Omental fat pad (tissue), 4 donors: ENCODE data around the gene NEUROD4. TPM values are rescaled to one million over a fixed set of nuclear protein-coding genes. Genes with fewer than 3 reads are reported as not detected.
A peak's percentile ranks its signal among the peaks of the same experiment; 100 is the strongest.

Experiments used
- ATAC-seq: fragments of 150-250 bp; one replicate; pipeline ENCODE4 v1.9.1; 2016; ENCODE audit warnings: mild to moderate bottlenecking, moderate library complexity; ENCODE audit not compliant: low FRiP score
- DNase-seq: peaks from one replicate; pipeline ENCODE4 v3.0.0-alpha.2; 2019; ENCODE audit warnings: low spot score
- total RNA-seq, 4 donors: library from RNA; depleted of rRNA; stranded (reverse); fragments of >200 nt; gene quantifications; one replicate each; pipeline ENCODE4 v1.1.0, GENCODE V29; 2016
- TF ChIP-seq, protein P1 (sequence below), 3 donors: fragments of 450-650 bp; IDR thresholded peaks; one replicate each; pipeline ENCODE4 v1.5.1; 2016 to 2017; ENCODE audit warnings: antibody characterized with exemption in 3 of 3, mild to moderate bottlenecking in 3 of 3, moderate library complexity in 2 of 3

NEUROD4 gene
- total RNA-seq, 4 donors from 2014 or later, result not detected

DNA sequence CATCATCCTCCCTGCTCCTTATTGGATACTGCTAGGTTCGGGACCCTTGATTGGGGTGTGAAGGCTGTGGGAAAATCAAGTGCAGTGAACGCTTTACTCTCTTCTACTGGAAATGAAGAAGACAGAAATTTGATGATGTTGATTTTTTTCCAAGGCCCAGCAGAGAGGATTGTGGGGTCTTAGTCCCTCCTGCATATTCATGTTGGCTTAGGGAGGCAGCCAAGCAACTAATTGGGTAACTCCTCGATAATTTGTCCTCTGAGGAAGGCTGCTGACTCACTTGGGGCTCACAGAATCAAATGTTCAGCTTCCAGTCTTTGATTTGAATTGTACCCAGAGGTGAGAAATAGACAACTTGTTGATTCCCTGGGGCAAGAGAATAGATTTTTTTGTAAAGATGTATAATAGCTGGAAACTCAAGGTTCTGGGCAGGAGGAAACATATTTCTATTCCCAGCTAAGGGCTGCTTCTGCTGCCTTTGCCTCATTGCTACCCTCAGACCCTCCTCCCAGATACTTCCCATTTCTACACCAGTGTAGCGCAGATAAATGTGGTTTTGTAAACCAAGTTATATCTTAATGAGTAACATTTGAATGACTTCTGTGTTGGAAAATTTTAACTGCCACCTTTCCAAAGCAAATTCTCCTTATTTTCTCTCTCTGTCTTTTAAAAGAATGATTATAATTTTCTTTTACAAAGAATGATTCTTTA is 21.7 kb downstream of the NEUROD4 start:
- ATAC-seq (no peak), DNase-seq (no peak)
- TF ChIP-seq, protein P1, sequence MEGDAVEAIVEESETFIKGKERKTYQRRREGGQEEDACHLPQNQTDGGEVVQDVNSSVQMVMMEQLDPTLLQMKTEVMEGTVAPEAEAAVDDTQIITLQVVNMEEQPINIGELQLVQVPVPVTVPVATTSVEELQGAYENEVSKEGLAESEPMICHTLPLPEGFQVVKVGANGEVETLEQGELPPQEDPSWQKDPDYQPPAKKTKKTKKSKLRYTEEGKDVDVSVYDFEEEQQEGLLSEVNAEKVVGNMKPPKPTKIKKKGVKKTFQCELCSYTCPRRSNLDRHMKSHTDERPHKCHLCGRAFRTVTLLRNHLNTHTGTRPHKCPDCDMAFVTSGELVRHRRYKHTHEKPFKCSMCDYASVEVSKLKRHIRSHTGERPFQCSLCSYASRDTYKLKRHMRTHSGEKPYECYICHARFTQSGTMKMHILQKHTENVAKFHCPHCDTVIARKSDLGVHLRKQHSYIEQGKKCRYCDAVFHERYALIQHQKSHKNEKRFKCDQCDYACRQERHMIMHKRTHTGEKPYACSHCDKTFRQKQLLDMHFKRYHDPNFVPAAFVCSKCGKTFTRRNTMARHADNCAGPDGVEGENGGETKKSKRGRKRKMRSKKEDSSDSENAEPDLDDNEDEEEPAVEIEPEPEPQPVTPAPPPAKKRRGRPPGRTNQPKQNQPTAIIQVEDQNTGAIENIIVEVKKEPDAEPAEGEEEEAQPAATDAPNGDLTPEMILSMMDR (IDR thresholded peaks at IDR 0.05), result no peak

DNA sequence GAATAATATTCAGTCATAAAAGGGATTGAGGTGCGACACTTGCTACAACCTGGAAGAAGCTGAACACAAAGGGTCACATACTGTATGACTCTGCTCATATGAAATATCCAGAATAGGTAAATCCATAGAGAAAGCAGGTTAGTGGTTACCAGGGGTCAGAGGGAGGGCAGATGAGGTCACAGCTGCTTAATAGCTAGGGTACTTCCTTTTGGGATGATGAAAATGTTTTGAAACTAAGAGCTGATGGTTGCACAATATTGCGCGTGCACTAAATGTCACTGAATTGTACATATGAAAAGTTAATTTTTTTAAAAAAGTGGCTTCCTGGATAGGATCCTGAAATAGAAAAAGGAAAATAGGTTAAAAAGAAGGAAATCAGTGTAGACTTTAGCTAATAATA is 23.8 kb downstream of the NEUROD4 start:
- ATAC-seq (no peak), DNase-seq (peak; percentile 31)
- TF ChIP-seq, protein P1 (IDR thresholded peaks at IDR 0.05), result no peak

DNA sequence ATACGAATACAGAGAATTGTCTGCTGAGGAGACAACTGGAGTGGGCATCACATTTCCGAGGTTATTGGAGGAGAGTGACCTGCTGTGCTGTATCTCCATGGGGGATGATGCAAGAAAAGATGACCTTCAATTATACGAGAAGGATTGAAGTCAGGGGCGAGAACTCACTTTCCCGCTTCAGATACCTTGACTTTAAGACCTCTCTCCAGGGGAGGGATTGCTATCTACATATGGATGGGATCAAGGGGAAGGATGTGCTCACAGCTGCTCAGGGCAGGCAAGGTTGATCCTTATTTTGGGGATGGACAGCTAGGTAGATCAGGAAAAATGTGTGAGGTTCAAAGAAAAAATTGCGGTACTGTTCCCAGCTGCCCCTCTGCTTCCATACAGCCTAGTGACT is 24.4 kb downstream of the NEUROD4 start:
- DNase-seq, result no peak
- TF ChIP-seq, protein P1 (IDR thresholded peaks at IDR 0.05), result no peak
- no peak for ATAC-seq

DNA sequence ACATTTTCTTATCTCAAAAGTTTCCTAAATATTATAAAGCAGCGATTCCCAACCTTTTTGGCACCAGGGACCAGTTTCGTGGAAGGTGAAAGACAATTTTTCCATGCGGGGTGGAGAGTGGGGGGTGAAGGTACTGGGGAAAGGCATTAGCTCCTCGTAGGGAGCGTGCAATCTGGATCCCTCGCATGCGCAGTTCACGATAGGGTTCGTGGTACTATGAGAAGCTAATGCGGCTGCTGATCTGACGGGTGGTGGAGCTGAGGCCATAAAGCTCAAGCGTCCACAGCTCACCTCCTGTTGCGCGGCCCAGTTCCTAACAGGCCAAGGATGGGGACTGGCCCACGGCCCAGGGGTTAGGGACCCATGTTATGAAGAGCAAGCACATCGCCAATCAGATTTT is 29.9 kb downstream of the NEUROD4 start:
- TF ChIP-seq, protein P1 (IDR thresholded peaks at IDR 0.05), result no peak
- DNase-seq (no peak), ATAC-seq (no peak)

DNA sequence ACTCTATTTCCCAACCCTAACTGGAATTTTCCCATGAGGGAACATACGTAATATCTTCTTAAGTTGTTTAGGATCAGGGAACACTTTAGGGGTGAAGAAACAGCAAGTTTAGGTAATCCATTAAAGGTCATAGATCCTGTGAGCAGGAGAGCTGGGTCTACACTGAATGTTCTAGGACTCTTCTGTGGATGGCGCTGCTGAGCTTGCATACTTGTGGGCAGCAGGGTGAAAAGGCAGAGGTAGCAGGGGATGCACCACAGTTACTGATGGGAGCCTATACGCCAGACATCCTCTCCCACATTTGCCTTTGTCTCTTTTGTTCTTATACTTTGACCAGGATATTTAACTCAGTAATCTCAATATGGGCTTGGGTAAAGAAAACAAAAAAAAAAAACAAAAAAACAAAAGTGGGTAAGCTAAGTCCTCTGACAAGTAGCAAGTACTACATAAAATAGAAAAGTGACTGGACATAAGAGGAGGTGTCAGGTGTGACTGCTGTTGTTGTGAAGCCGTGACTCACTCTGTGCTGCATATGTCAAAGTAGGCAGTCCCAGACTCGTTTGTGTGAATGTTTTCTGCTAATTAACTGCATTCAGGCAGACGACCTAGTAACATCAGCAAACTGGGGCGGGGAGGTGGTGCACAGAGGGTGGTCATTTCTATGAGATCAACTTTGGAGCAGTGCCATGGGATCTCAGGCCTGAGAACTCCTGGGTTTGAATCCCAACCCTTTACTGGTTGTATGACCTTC is 31.6 kb downstream of the NEUROD4 start:
- ATAC-seq, result no peak
- DNase-seq, result no peak
- TF ChIP-seq, protein P1 (IDR thresholded peaks at IDR 0.05), result no peak

DNA sequence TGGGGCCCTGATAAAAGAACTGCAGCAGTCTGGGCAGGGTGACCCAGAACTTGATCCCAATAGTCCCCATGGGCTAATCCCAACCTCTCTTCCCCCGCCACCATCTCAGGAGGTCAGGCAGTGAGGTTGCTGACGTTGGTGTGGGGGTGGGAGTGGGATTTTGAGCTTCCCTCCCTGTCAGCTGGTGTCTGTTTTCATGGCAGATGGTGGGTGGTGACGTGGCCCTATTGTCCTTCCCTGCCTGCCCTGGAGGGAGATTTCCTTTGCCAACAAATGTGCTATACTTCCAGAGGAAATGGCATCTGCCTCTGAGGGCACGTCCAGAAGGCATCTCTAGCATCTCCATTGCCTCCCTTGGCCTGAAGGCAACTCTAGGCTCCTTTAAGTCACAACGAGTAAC is 37.7 kb downstream of the NEUROD4 start:
- ATAC-seq (no peak), DNase-seq (no peak)
- TF ChIP-seq, protein P1 (IDR thresholded peaks at IDR 0.05), result no peak

DNA sequence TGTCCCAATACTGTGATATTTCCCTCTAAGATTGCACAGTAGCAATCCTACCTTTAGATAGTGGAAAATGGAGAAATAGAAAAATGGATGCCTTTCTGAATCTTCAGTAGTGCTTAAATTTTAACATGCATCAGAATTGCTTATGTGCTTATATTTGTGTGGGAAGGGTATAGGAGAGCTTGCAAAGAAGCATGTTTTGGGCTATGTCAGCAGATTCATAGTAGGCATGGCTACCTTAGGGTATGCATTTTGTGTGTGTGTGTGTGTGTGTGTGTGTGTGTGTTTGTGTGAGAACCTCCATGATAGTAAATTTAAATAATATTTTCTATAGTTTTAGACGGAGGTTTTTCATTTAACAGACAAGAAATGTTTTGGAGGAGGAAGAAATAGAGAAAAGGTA is 38.3 kb downstream of the NEUROD4 start:
- TF ChIP-seq, protein P1 (IDR thresholded peaks at IDR 0.05), result no peak
- no peak for DNase-seq
- no peak for ATAC-seq
